NCI-H510A treated with DMSO at 0.1 percent for 48 hours (cell line): ENCODE data around the gene OR1G1.
"Not testable (repeated sequence)": the region's sequence is repeated elsewhere in the genome, so short reads cannot be mapped to it uniquely, and the experiment has no call there.

Experiments
- DNase-seq: peaks from one replicate; lab custom pipeline; 2025; lab: John Stamatoyannopoulos, UW

Gene OR1G1

DNA sequence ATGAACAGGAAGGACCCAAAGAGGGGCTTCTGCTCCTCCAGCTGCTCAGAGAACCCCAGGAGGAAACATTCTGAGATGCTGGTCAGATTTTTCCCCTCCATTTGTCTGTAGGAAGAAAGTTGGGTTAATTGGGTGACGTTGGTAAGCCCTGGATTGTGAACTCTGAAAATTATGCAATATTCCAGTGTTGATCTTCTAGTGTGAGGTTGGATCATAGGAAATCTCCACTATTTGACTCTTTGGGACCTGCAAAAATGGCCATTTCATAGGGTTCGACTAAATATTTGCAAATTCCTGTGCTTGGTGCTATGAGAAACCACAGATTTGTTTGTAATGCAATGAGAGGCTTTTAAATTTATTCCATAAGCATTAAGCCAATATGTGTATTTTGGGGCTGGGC, at the start of gene OR1G1:
Gene OR1G1 (minus strand): TSS at position 101 of the 400 bp plus-strand sequence. CDS start 0 bp downstream, at position 101.
- DNase-seq = no peak

GRCh38 chr17:3167574-3167973, 40.2 kb upstream of the OR1G1 start:
- no peak for DNase-seq

DNA sequence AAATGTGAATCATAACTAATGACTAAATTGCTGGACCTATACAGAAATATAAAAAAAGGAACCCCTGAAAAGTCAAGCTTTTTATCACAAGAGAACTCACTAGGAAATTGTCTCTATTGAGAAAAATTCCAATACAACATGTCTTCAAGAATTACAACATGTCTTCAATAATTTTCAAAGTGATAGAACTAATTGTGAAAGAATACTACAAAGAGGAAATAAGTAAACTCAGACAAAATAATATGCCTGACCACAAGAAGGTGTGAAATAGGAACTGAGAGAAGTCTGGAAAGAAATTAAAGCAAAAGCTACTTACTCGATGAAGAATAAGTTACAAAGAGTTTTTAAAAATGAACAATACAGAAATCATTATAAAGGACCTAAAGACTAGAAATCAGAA, 29.9 kb upstream of the OR1G1 start:
- DNase-seq = no peak

- not testable (repeated sequence) for DNase-seq
Observed at GRCh38 chr17:3137494-3137893, 10.1 kb upstream of the OR1G1 start.

DNA sequence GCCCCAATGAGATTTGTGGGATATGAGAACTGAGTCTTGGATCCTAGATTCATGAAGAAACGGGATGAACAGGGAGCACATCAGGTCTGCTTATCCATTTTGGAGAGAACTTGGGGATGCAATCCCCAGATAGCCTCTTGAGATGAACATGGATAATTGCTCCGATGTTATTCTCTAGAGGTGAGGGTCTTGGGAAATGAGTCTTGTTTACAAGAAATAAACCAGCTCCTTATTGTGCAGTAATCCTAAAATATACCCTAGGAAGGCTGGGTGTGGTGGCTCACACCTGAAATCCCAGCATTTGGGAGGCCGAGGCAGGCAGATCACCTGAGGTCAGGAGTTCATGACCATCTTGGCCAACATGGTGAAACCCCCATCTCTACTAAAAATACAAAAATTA, 23.0 kb downstream of the OR1G1 start, which contains the start of gene OR1D2:
Gene OR1D2 (minus strand): TSS at position 101 of the 400 bp plus-strand sequence. CDS start 11,426 bp downstream, outside the sequence.
- DNase-seq = no peak
